Measurements from ENCODE around the gene PLIN5. TPM values are rescaled to one million over a fixed set of nuclear protein-coding genes. Genes with fewer than 3 reads are reported as not detected.

PLIN5 gene
- total RNA-seq, 1 donor: not detected

DNA sequence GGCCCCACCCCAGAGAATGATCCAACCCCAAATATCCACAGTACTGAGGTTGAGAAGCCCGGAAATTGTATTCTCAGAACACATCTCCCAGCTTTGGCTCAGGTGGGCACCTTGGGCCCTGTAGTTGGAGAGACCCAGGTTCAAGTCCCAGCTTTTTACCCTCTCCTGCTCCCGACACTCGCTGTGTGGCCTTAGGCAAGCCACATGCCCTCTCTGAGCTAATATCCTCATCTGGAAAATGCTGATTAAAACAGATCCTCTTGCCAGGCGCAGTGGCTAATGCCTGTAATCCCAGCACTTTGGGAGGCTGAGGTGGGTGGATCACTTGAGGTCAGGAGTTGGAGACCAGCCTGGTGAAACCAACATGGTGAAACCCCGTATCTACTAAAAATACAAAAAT lies 19.3 kb downstream of the PLIN5 start:
- no peak for DNase-seq (ENCODE audit: low read depth)

DNA sequence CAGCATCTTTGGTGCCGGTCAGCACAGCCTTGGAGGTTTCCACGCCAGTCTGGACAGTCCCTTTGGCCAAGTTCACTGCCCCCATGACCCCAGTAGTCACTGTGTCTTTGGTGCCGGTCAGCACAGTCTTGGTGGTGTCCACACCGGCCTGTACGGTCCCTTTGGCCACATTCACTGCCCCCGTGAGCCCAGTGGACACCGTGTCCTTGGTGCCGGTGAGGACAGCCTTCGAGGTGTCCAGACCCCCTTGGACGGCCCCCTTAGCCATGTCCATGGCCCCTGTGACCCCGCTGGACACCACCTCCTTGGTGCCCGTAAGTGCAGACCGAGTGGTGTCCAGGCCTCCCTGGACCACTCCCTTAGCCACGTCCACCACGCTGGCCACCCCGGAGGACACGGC lies 21.8 kb downstream of the PLIN5 start:
- no peak overlapping the region for H3K4me3 ChIP-seq (ENCODE audit: low read depth, low read length)
- TF ChIP-seq, protein P1, sequence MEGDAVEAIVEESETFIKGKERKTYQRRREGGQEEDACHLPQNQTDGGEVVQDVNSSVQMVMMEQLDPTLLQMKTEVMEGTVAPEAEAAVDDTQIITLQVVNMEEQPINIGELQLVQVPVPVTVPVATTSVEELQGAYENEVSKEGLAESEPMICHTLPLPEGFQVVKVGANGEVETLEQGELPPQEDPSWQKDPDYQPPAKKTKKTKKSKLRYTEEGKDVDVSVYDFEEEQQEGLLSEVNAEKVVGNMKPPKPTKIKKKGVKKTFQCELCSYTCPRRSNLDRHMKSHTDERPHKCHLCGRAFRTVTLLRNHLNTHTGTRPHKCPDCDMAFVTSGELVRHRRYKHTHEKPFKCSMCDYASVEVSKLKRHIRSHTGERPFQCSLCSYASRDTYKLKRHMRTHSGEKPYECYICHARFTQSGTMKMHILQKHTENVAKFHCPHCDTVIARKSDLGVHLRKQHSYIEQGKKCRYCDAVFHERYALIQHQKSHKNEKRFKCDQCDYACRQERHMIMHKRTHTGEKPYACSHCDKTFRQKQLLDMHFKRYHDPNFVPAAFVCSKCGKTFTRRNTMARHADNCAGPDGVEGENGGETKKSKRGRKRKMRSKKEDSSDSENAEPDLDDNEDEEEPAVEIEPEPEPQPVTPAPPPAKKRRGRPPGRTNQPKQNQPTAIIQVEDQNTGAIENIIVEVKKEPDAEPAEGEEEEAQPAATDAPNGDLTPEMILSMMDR (IDR thresholded peaks at IDR 0.05; ENCODE audit: insufficient read depth, low read length): no peak
- no peak for DNase-seq (ENCODE audit: low read depth)

More for the DNA sequence above, 19.3 kb downstream of the PLIN5 start:
- TF ChIP-seq, protein P1 (IDR thresholded peaks at IDR 0.05; ENCODE audit: insufficient read depth, low read length): no peak
- H3K4me3 ChIP-seq (ENCODE audit: low read depth, low read length): no peak overlapping the region

DNA sequence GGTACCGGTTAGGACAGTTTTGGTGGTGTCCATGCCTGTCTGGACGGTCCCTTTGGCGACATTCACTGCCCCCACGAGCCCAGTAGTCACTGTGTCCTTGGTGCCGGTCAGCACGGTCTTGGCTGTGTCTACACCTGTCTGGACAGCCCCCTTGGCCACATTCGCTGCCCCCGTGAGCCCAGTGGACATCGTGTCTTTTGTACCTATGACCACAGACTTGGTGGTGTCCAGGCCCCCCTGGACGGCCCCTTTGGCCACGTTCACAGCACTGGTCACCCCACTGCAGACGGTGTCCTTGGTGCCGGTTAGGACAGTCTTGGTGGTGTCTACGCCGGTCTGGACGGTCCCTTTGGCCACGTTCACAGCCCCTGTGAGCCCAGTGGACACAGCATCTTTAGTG lies 23.0 kb downstream of the PLIN5 start:
- DNase-seq (ENCODE audit: low read depth): no peak
- TF ChIP-seq, protein P1 (IDR thresholded peaks at IDR 0.05; ENCODE audit: insufficient read depth, low read length): no peak
- H3K4me3 ChIP-seq (ENCODE audit: low read depth, low read length): no peak overlapping the region

DNA sequence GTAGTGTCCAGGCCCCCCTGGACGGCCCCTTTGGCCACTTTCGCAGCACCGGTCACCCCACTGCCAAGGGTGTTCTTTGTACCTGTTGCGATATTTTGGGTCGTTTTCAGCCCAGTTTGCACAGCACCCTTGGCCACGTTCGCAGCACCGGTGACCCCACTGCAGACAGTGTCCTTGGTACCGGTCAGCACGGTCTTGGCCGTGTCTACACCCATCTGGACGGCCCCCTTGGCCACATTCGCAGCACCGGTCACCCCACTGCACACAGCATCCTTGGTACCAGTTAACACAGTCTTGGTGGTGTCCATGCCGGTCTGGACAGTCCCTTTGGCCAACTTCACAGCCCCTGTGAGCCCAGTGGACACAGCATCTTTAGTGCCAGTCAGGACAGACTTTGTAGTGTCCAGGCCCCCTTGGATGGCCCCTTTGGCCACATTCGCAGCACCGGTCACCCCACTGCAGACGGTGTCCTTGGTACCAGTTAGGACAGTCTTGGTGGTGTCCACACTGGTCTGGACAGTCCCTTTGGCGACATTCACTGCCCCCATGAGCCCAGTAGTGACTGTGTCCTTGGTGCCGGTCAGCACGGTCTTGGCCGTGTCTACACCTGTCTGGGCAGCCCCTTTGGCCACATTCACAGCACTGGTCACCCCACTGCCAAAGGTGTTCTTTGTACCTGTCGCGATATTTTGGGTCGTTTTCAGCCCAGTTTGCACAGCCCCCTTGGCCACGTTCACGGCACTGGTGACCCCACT lies 23.5 kb downstream of the PLIN5 start:
- no peak for DNase-seq (ENCODE audit: low read depth)
- TF ChIP-seq, protein P1 (IDR thresholded peaks at IDR 0.05; ENCODE audit: insufficient read depth, low read length): no peak

DNA sequence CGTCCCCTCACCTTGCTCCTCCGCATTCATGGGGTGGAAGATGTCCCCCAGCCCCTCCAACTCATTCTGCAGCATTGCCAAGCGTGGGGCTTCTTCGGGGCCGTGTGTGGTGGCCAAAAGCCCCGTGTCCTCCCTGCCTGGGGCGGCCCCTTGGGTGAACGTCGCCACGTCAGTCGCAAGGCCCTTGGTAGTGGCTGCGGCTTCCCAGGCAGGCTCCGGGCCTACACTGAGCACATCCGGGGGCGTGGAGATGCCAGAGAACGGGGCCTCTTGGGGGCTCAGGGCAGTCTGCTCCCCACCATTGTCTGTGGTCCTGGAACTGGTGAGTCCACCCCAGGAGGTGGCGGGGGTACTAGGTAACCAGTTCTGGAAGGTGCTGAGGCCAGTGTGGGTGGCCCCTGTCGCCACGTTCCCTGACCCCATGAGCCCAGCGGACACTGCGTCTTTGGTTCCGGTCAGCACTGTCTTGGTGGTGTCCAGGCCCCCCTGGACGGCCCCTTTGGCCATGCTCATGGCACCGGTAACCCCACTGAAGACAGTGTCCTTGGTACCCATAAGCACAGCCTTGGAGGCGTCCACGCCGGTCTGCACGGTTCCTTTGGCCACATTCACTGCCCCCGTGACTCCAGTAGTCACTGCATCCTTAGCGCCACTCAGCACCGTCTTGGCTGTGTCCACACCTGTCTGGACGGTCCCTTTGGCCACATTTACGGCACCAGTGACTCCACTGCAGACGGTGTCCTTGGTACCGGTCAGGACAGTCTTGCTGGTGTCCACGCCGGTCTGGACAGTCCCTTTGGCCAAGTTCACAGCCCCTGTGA lies 24.4 kb downstream of the PLIN5 start:
- TF ChIP-seq, protein P1 (IDR thresholded peaks at IDR 0.05; ENCODE audit: insufficient read depth, low read length): no peak
- DNase-seq (ENCODE audit: low read depth): no peak
- H3K4me3 ChIP-seq (ENCODE audit: low read depth, low read length): no peak overlapping the region

More for the DNA sequence above, 23.5 kb downstream of the PLIN5 start:
- no peak overlapping the region for H3K4me3 ChIP-seq (ENCODE audit: low read depth, low read length)

DNA sequence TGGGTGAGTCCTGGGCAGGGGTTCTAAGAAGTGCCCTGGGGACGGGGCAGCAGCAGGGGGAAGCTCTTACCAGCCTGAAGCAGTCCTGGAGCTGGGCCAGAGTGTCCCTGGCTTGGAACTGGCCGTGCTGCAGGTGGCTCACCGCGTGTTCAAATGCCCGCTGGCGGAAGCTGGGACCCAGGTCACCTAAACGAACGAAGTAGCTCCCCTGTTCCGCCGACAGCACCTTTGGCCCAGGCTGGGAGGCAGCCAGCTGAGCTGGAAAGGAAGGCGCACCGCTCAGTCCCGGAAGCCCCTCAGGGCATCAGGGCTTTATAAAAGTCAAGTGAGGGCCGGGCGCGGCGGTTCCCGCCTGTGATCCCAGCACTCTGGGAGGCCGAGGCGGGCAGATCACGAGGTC lies 26.3 kb downstream of the PLIN5 start:
- no peak for DNase-seq (ENCODE audit: low read depth)

More for the DNA sequence above, 26.3 kb downstream of the PLIN5 start:
- TF ChIP-seq, protein P1 (IDR thresholded peaks at IDR 0.05; ENCODE audit: insufficient read depth, low read length): no peak
- H3K4me3 ChIP-seq (ENCODE audit: low read depth, low read length): no peak overlapping the region
